Hepatic stellate cell (primary cell): Measurements from ENCODE around the gene PUM1.
"Not testable (repeated sequence)": the region's sequence is repeated elsewhere in the genome, so short reads cannot be mapped to it uniquely, and the experiment has no call there.

Source experiments
- DNase-seq: peaks from one replicate; pipeline ENCODE4 v3.0.0; 2011; ENCODE audit warnings: low spot score

Gene PUM1

DNA sequence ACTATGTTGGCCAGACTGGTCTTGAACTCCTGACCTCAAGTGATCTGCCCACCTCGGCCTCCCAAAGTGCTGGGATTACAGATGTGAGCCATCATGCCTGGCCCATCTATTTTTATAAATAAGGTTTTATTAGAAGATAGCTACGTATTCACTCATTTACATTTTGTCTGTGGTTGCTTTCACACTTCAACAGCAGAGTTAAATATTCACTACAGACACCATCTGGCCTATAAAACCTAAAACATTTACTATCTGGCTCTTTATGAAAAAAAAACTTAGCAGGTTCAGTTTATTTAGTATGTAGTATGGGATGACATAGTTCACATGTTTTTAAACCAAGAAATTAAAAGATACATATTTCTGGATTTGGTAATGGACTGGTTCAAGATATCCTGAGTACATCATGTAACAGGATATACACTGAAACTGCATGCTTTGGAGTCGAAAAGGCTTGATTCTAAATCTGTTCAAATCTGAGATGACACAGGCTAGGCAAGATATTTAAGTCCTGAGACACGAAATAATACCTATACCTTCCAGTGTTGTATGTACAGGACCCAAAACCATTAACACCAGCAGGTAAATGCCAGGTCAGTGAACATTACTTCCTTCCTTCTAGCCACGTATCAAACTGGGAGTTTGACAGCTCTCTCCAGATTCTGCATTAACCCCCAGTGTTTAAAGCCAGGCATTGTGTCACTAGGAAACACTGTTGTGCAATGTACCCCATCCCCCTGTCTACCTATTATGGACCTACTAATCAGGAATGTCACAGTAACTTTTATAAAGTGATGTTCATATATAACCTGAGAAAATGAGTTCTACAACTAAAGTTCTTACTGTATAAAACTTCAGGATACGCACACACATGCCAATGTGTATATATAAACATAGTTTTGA, 102.7 kb downstream of the PUM1 start:
- no peak for DNase-seq

DNA sequence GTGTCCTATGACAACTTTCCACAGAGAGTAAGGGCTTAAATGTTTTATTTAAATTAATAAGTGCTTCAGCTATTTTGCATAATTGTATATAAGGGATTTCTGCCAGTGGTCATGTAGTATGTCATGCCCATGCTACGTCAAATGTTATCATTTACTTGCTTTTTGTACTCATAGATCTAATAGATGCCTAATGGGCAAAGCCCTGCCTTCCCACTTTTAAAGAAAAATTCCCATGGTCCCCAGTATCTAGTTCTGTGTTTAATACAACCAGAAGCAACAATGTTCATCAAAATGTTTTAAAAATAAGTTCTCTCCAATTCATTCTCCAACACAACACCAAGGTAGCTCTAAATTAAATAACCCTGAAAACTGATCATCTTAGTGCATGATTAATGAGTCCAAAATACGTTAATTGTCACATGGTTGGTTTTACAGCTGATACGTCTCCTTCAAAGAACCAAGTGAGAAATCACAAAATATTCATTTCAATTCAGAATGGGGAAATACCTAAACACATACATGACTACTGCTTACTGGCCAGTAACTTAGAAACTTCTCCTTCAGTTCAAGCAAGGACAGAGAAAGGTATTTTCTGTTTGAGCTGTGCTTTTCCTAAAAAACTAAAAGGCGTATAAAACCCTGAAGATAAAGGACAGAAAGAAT, 107.8 kb downstream of the PUM1 start:
- DNase-seq: no peak

DNA sequence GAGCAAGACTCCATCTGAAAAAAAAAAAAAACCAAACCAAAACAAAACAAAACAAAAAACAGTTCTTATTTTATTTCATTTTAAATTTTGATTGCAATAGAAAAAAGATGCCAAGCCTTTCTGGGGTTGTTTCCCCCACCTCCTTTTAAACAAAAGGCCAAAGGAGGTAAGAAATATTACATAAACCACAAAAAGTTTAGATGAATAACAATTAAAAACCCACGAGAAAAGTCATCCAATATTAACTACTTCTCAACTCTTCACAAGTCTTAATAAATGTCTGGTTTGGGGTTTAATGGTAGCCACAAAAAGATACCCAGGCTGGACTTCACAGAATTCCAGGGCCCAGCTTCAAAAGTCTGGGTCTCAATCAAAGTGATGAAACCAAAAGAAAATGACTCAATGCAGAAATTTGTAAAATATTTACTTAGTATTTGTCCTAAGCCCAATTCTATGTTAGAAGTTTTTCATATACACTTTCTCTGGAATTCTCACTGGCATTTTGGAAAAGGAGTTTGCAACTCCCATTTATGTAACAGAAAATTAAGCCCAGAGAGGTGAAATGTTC, 110.0 kb downstream of the PUM1 start:
- DNase-seq: peak; percentile 44

DNA sequence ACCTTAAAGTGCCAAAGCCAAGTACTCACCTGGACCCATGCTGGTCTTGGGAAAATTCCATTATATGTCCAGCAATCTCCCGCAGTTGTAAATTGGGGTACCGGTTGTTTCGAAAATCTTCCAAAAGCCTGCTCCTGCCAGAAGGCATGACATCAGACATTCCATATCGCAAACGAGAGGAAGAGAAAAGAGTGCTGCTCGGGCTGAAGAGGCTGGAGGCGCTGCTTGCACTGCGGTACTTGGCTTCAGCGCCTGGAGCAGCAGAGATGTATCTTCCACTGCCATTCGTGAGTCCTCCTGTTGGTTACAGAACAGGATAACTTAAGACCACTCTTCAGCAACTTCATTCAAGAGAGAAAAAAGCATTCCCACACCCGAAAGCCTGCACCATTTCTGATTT, 111.8 kb downstream of the PUM1 start:
- no peak for DNase-seq

DNA sequence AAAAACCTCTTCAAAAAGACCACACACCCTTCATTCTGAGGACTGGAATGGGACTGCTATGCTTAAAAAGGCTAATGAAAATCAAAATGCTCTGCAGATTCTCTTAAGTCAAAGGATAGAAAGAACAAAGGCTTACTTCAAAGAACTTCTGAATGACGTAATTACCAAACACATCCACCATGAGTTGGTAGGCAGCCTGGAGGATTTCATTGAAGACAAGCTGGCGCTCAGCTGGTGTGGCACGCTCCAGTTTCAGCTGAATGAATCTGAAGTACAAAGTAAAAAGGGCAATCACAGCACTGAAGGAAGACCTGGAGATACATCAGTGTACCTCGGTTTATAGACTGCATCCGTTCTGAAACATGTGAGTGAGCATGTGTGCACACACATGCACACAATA, 113.4 kb downstream of the PUM1 start:
- DNase-seq: no peak

DNA sequence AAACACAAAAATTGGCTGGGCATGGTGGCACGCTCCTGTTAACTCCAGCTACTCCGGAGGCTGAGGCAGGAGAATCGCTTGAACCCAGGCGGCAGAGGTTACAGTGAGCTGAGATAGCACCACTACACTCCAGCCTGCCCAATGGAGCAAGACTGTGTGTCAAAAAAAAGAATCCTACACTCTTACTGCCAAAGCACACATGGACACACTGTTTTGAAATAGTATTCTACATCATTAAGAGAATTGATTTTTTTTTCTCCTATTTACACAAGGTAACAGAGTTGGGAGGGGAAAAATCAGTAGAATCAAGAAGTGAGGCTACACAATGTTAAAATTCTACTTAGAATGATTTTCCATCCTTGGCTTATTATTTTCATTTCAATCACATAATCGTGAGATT, 114.8 kb downstream of the PUM1 start:
- no peak for DNase-seq

DNA sequence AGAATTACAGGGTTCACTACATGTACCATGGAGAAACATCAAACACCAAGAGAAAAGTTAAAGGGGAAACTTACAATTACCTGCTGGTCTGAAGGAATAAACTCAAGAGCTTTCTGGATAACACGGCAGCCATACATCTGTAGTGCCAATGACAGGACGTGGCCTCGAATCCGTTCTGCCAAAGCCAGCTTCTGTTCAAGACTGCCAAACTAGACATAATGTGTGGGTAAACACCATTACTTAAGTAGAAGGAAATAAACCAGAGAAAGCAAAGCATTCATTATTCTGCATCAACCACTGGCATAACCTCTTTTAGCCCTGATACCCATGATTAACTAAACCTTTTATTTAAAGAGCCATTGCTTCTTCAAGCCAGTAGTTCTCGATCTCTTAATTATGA, 115.5 kb downstream of the PUM1 start:
- DNase-seq: no peak

DNA sequence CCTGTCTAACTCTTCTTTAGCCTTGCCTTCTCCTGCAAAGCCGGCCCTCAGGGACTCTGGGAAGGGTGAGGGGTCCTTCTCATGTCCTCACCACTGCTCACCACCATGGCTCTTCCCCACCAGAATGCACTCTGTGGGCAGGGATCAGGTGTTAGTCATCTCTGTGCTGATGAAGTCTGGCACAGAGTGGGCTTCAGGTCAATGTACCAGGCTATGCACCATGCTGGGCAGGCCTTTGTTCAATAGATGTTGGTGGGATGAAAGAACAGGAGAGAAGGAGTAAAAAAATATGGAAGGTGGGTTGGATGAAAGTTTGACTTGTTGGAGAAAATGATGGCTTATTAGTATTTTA, 116.1 kb downstream of the PUM1 start:
- DNase-seq: not testable (repeated sequence)

DNA sequence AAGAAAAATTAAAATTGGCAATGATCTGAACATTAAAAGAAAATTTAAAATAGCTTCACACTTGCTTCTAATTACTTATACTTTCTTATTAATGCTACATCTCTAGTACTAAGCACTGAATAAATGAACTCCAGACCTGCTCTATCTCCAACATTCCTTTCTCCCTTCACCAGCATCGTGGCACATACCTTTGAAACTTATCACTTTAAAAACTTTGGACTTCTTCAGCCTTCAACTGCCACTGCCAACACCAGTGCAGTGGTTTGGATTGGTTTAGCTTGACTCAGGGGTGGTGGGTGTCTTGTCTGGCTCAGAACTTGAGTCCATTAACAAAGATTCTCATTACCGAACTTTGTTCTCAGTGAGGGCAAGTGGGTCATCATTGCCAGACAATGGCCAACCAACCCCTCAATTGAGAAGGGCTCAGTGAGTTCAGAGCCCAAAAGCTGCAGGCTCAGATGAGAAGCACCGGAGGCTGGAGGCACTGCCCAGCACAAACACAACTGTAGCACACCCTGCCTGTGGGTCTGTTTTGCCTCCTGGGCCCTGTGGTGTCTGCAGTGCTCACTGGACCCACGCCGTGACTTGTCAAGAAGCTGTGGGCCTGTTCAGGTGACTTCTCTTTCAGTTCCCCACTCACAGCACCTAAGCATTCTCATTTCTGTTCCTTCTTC, 116.6 kb downstream of the PUM1 start:
- DNase-seq: not testable (repeated sequence)

DNA sequence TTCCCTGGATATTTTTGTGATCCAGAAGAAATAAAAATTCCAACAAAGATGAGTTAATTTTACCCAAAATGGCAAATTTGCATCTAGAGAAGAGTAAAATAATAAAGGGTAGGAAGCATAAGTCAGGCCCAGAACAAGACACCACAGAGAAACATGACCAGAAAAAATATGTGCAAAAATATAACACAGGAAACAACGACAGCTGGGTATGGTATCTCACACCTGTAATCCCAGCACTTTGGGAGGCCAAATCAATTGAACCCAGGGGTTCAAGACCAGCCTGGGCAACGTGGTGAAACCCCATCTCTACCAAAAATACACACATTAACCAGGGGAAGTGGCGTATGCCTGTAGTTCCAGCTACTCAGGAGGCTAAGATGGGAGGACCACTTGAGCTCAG, 117.2 kb downstream of the PUM1 start:
- DNase-seq: no peak

DNA sequence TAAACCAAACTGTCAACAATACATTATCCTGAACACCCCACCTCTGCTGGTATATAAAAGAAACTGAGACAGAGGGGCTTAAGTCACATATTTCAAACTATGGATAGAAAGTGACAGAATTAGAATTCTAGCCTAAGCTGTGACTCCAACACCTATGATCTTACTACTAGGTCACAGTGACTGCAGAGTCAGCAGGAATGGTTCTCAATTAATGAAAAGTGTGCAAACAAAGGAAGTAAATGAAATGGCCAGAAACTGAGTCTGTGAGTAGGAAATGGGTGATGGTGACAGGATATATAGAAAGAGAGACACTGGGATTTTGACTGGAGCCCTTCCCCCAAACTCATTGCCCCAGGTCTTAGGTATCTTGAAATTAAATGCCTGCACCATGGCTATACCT, 118.3 kb downstream of the PUM1 start:
- no peak for DNase-seq

DNA sequence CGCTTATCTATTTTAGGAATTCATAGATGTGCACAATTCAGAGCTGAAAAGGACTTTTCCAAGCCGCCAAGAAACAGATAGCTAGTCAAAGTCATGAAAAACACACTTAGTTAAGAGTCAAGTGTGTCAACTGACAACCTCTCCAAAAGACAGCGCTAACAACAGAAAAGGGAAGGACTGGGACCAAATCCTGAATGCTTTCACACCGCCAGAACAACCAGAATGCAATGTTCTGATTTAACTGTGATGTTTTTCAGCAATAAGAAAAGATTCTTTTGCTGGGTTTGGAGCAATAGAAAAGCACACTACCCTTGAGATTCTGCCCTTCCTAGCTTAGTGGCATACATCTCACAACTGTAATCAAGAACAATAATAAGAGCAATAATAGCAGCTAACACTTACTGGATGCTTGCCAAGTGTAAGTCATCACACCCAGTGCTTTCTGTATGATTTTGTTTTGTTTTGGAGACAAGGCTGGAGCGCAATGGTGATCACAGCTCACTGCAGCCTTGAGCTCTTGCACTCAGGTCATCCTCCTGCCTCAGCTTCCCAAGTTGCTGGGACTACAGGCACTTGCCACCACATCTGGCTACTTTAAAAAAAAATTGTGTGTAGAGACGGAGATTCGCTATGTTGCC, 123.1 kb downstream of the PUM1 start:
- no peak for DNase-seq

DNA sequence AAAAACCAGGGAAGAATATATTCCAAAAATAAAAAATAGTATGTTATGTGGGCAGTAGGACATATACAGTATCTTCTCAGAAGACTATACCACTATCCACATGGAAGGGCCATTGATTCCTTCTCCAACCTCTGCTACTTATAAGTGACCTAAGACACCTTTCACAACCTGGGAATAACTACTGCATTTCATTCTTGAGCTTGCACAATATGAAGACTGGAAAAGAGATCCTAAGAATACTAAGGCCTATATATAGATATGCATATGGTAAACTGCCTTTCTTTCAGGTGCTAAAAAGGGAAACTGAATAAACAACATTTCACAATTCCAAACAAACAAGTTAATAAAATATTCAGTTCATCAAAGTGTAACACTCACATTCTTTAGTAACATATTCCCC, 125.0 kb downstream of the PUM1 start:
- no peak for DNase-seq

DNA sequence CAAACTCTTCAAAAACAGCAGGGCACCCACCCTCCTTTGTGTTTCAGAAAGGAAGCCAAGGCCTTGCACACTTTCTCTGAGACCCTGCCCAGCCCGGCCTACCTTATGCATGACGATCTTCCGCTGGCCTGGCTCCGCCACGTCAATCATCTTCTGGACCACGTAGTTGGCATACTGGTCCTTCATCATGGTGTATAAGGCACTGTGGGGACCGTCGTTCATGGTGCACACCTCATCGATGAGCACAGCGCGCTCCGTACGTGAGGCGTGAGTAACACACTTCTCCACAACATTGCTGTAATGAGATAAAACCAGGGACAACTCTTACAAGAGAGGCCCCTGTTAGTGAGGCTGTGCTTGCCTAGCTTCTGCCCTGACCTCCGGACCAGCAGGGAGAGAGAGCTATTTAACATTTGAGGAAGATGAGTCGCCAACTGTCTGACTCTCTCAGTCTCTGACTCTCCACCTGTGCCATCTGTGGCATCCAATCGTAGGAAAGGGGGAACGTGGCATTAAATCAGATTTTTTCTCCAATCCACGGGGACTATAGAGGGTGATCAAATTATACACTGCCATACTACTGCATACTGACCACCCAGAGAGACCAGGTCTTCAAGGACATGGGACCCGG, 128.9 kb downstream of the PUM1 start:
- no peak for DNase-seq

DNA sequence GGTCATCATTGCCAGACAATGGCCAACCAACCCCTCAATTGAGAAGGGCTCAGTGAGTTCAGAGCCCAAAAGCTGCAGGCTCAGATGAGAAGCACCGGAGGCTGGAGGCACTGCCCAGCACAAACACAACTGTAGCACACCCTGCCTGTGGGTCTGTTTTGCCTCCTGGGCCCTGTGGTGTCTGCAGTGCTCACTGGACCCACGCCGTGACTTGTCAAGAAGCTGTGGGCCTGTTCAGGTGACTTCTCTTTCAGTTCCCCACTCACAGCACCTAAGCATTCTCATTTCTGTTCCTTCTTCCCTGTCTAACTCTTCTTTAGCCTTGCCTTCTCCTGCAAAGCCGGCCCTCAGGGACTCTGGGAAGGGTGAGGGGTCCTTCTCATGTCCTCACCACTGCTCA, 129.8 kb downstream of the PUM1 start:
- DNase-seq: not testable (repeated sequence)

DNA sequence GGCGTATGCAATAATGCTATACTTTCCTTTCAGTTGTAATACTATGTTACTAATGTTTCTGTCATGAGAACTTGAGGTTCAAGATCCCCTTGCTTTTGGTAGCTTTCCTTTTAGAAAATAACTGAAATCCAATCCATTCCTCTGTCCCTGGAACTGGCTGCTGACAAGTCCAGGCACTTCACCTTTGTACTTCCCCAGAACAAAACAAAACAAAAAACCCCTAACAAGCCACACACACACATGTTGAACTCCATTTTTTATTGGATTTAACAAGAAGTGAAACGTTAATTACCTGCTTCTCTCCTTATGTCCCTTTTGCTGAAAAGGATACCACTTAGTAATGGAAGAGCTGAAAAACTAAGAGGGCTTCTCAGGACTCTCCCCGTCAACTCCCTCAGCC, 130.9 kb downstream of the PUM1 start:
- DNase-seq: no peak

DNA sequence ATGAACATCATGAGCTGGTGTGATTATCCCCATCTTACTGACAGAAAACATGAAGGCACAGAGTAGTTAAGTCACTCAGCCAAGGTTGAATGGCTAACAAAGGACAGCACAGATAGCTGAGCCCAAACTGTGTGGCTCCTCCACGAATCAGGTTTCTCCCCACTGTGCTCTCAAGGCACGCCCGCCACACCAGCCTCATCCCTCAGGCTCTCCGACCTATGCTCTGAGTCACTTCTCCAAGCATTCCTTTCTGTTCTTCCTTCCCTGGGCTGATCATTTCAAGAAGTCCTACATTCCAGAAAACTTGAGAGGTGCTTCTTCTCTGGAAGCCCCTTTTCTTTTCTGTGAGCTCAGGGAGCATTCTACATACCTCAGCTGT, 131.7 kb downstream of the PUM1 start:
- peak; percentile 51 for DNase-seq

DNA sequence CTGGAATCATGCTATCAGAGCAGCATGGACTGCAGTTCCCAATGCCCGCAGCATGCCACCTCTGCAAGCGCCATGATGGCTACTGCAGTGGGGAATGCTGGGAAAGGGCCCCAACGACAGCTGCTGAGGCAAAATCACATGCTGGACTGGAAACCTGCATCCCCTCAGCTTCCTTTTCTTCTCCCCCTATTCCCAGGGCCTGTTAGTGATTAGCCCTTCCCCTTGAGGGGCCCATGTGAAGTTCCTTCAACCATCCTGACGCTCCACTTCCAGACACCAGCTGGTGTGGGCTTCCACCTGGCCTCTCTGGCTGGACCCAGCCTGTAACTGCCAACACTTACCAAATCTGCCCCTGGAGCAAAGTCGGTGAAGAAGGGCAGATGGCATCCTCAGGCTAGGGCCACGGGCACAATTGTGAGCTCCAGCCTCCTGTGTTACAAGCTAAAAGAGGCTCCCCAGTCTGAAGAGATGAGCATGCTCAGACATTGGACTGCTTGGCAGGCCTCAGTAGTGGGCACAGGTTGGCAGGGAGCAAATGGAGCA, 134.8 kb downstream of the PUM1 start:
- no peak for DNase-seq

DNA sequence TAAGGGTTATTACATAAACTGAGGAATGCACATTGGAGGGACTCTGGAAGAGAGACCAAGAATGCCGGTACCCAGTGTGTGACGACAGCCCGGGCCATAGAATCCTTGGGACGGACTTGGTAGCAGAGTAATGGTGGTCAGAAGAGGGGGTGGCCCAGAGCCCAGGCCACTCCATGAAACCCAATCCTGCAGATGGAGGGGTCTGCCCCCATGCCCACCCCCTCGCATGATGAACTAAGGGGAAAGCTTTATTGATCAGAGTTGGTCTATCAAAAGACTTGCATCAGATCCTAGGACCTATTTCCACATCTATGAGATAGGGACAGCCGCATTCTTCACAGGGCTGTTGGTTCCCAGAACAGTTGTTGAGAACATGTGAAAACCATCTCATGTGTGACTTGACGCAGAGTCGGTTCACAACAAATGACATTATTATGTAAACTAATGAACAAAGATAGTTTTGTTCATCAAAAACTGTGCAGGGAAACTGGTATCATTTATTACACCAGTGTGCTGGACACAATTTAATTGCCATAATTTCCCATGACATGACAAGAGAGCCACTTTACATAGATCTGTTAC, 135.5 kb downstream of the PUM1 start:
- DNase-seq: no peak

DNA sequence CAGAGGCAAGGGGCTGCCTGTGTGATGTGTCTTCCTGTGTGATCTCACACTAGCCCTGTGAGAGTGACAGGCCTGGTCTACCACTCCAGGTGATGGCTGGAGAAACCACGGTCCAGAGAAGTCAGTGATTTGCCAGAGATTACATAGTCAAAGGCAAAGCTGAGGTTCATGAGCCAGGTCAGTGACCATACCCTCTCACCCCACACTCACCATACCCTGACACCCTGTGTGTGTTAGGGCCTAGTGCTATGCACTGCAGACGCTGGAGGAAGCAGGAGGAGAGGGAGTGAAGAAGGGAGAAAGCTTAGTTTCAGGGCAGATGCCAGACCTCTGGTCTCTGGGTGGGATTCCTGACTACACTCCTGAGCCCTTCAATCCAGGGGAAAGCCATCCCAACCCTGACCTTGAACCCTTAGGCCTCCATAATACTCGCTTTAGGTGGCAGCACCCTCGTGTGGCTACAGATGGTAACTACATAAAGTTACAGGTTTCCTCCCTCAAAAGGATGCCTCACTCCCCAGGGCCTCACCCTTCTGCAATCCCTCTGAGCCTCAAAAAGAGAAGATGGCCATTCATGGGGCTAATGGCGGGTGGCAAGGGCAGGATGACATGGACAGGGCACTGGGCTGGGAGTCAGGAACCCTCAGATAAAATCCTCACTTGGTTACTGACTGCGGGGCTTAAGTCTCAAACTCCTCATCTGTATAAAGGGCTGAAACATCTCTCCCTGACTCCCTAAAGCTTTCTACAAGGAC, 136.2 kb downstream of the PUM1 start:
- peak; percentile 61 for DNase-seq

DNA sequence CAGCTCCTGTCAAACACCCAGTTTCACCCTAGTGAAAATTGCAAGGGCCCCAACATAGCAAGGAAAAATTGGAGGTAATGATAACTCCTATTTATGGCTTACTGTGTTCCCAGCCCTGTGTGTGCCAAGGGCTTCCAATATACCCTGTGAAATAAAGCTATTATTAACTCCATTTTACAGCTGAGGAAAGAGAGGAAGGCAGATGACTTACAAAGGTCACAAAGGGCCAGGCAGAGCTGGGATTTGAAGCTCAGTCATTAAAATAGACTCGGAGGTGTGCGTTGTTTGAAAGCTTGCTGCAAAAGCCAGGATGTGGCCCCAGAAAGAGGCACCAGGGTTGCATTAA, 136.8 kb downstream of the PUM1 start:
- no peak for DNase-seq
